Cardiac fibroblast (primary cell): ENCODE measurements around the gene MYL3.
"Not testable (repeated sequence)": the region's sequence is repeated elsewhere in the genome, so short reads cannot be mapped to it uniquely, and the experiment has no call there.

Experiments used
- DNase-seq, 2 donors: peaks; one replicate each; pipeline versions ENCODE4 v3.0.0 to v3.0.0-alpha.2; 2010; ENCODE audit warnings: low read depth in 2 of 2
- H3K4me3 ChIP-seq, 2 donors: replicated peaks in 1 of 2; 1 replicate in 1 of 2; 2 replicates in 1 of 2; pipeline ENCODE4 v1.5.1; 2011; ENCODE audit warnings: low read depth in 2 of 2, low read length in 2 of 2, mild to moderate bottlenecking in 2 of 2, moderate library complexity in 1 of 2
- TF ChIP-seq, protein P1 (sequence below): IDR thresholded peaks from one replicate; pipeline ENCODE4 v1.5.1; 2011; ENCODE audit warnings: low read depth, mild to moderate bottlenecking, low read length, inconsistent platforms

The MYL3 gene

DNA sequence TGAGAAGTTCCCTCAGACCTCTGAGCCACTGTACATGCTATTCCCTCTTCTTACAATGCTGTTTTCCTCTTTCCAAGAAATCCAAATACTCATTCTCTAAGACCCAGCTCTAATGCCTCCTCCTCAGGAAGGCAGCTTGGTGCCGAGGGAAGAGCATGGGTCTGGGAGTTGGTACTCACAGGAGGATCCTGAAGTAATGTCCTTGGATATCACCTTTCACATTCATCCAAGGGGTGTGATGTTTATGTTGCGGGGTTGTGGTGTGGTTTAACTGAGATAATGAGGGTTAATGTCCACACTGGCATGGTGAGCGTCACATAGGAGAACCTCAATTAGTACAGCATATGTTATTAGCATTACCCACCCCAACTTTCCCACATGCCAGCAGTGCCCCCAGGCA is 31.9 kb downstream of the MYL3 start:
- H3K4me3 ChIP-seq, result no peak overlapping the region
- TF ChIP-seq, protein P1, sequence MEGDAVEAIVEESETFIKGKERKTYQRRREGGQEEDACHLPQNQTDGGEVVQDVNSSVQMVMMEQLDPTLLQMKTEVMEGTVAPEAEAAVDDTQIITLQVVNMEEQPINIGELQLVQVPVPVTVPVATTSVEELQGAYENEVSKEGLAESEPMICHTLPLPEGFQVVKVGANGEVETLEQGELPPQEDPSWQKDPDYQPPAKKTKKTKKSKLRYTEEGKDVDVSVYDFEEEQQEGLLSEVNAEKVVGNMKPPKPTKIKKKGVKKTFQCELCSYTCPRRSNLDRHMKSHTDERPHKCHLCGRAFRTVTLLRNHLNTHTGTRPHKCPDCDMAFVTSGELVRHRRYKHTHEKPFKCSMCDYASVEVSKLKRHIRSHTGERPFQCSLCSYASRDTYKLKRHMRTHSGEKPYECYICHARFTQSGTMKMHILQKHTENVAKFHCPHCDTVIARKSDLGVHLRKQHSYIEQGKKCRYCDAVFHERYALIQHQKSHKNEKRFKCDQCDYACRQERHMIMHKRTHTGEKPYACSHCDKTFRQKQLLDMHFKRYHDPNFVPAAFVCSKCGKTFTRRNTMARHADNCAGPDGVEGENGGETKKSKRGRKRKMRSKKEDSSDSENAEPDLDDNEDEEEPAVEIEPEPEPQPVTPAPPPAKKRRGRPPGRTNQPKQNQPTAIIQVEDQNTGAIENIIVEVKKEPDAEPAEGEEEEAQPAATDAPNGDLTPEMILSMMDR, result no peak

DNA sequence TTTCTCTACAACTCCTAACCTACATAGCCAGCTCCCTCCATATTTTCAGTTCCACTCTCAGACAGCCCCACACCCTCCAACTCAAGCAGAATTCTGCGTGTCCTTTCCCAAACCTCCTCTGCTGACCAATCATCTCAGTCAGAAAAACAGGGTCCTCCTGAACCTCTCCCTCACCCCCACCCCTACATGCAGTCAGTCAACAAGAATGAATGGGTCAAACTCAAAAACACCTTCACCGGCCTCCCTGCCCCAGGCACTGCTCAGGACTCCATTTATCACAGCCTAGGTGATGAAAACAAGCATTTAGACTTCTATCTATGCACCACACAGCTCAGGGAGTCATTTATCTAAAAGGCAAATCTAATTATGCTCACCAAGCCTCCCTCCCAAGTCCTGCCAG is 32.4 kb downstream of the MYL3 start:
- DNase-seq, result no peak
- H3K4me3 ChIP-seq, result no peak overlapping the region
- TF ChIP-seq, protein P1, result no peak

More for the DNA sequence above, 31.9 kb downstream of the MYL3 start:
- DNase-seq, result no peak

DNA sequence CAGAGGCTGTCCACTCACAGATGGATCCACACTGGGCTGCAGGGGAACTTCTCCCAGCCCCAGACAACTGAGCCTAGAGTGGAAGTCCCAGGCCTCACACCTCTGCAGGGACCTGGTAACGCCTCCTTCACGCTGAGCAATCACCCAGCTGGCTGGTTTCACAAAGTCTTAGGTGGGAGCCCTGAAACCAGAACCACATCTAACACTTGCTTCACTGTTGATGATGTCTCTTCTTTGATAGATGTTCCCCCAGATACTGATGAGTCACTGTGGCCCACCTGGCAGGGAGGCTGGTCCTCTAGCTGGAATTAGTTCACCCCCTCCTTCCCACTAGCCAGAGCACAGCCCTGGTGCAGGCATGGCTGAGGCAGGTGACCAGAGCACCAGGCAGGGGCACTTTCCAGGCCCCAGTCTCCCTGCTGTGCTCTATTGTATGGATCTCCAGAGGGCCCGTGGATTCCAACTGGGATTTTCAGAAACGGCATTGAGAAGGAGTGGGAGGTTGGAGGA is 33.5 kb downstream of the MYL3 start:
- no peak overlapping the region for H3K4me3 ChIP-seq
- DNase-seq, result no peak
- TF ChIP-seq, protein P1, result no peak

DNA sequence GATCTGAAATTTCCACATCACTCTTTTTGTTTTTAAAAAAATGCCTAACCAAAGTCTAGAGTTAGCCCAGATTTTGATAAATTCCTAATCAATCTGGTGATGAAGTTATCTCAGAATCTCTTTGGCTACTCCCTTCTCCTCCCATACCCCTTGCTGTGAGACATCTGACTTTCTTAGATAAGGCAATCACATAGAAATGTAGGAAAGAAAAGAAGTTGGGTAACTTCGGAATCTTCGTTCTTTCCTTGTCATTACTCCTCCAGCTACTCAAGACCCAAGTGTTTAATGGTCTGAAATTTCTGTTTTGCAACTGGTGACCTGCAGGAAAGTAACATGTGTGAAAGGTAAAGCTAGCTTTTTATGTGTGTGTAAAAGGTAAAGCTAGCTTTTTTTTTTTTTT is 37.8 kb downstream of the MYL3 start:
- no peak overlapping the region for H3K4me3 ChIP-seq
- TF ChIP-seq, protein P1, result no peak
- no peak for DNase-seq

DNA sequence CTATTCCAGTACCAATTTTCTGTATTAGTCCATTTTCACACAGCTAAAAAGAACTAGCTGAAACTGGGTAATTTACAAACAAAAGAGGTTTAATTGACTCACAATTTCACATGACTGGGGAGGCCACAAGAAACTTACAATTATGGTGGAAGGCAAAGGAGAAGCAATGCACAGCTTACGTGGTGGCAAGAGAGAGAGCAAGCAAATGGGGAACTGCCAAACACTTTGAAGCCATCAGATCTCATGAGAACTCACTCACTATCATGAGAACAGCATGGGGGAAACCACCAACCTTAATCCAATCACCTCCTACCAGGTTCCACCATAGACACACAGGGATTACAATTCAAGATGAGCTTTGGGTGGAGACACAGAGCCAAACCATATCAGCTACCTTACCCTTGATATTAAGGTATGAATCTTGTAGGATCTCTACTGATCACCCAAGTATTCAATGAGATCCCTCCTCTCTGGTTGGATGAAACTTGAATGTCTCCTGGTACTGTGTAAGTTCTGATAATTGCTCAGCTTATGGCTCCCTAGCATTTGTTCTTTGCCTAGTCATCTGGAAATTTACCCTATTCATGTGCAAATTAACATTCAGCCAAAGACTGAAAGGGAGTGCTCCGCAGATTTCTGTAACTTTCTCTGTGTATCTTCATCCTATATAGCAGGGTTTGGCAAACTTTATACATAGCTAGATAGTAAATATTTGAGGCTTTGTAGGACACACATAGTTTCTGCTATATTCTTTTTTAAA is 38.9 kb downstream of the MYL3 start:
- no peak overlapping the region for H3K4me3 ChIP-seq
- no peak for DNase-seq
- TF ChIP-seq, protein P1, result no peak

DNA sequence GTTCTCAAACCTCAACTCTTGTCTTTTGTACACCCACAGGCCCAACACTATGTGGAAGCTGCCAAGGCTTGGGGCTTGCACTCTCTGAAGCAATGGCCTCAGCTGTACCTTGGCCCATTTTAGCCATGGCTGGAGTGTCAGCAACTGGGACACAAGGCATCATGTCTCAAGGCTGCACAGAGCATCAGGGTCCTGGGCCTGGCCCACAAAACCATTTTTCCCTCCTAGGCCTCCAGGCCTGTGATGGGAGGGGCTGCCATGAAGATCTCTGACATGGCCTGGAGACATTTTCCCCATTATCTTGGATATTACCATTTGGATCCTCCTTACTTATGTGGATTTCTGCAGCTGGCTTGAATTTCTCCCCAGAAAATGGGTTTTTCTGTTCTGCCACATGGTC is 39.9 kb downstream of the MYL3 start:
- not testable (repeated sequence) for DNase-seq, H3K4me3 ChIP-seq

DNA sequence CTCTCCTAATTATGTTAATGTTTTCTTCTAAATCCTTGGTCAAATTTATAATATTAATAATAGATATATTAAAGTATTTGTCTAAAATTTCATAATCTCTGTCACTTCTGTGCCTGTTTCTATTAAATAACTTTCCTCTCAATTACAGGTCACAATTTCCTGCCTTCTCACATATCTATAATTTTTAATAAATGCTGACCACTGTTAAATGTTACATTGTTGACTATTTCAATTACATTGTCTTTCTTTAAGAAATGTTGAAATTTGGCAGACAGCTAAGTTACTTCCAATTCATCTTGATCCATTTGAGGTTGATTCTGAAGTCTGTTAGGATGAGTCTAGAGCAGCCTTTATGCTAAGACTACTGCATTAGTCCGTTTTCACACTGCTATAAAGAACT is 41.7 kb downstream of the MYL3 start:
- no peak for DNase-seq
- H3K4me3 ChIP-seq, result no peak overlapping the region
- TF ChIP-seq, protein P1, result no peak
